Amygdala (tissue), 56 donors: ENCODE data around the gene KLF3.

ENCODE experiments used
- DNase-seq, 56 donors: peaks; one replicate each; lab custom pipeline; 2025; lab: John Stamatoyannopoulos, UW

KLF3 gene

DNA sequence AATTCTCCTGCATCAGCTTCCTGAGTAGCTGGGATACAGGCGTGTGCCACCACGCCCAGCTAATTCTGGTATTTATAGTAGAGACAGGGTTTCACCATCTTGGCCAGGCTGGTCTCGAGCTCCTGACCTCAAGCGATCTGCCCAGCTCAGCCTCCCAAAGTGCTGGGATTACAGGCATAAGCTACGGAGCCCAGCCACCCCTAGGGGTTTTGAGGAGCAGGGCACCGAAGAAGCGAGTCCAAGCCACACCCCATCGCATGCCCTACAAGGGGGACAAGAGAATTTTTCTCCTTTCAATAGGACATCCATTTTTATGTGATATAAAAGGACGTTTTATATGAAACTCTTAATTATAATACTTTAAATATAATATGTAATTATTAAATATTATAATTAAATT lies 13.9 kb upstream of the KLF3 start:
- no peak for DNase-seq

DNA sequence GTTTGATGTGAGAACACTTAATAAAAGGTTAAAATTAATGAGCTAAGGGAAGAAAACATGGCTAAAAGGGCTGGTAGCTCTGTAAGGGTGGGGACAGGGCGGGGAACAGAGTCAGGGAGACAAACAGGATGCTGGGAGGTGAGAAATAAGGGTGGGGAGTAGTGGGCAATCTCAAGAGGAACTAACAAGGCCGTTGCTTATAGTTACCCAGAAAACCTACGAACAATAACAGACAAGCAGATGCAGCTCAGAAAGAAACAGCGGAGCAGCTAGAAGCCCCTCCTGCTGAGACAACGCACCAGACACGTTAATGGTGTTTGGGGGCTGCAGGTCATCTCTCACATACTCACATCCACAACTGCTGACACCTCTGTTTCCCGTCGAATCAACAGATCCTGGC lies 9.7 kb upstream of the KLF3 start:
- DNase-seq, result no peak

GRCh38 chr4:38656111-38656510 lies 7.9 kb upstream of the KLF3 start:
- DNase-seq, result no peak

DNA sequence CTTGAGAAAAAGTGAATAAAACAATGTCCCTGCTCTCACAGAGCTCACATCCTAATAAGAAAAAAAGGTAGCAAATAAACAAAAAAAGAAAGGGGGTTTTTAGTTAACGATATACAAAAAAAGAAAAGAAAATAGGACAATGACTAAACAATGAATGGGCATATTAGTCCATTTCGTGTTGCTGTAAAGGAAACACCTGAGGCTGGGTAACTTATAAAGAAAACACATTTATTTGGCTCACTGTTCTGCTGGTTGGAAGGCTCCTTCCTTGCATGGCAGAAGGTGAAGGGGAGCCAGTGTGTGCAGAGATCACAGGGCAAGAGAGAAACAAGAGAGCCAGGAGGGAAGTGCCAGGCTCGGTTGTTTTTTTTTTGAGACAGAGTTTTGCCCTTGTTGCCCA lies 4.7 kb upstream of the KLF3 start:
- no peak for DNase-seq

DNA sequence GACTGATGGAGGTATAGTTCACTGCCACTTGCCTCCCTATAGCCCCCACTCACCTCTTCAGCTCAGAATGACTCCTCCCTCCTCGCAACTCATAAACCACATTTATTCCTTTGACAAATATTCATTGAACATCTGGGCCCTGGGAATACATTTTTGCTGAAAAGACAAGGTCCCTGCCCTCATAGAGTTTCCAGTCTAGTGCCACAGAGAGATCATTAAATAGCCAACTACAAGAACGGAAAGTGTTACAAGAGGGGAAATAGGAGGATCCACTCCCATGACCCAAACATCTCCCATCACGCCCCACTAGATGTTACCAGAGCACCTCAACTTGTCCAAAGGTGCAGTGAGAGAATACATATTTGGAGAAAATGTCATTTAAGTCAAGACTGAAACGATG lies 3.2 kb upstream of the KLF3 start:
- no peak for DNase-seq

DNA sequence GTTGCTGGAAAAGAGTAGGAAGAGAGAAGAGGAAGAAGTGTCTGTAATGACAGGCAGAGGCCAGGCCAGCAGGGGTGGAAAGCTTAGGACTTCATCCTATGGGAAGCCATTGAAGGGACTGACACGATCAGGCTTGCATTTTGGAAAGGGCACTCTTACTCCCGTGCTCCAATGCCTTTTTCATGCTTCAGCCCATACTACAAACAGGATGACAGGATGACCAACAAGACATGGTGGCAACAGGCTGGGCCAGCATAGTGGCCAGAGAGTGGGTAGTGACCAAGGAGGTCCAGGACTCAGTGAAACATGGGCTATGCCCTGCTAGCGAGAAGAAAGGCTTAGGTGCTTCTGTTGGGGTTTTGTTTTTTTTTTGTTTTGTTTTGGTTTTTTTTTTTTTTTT lies 2.6 kb upstream of the KLF3 start:
- DNase-seq, result no peak

GRCh38 chr4:38662522-38663089 lies 1.4 kb upstream of the KLF3 start:
- DNase-seq, result no peak

DNA sequence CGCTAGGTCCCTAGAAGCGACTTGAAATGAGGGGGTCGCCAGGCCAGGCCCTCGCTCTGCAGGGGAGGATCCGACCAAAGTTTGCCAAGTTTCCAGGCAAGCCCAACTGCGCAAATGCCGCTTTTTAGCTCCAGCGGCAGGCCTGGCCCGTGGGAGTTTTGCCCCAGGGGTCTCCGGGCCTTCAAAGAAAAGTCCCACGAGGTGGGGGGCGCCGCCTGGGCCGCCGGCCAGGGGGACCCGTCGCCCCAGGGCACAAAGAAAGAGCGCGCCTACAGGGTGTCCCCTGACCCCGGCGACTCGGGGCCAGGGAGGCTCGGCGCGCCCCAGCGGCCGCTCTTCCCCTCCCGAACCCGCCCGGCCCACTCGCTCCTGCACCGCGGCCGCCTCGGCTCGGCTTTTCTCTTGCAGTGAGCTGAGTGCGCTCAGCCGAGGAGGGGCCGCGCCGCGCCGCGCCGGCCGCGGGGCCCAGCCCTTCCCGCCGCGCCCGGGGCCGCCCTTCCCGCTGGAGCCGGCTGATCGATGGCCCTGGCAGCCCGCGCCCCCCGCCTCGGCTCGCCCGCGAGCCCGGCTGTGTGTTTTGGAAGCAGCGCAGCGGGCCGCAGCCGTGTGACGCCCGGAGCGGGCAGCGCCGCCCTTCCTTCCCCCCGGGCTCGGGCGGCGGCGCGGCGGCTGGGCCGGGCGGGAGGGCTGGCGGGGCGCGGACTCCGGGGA lies 754 bp upstream of the KLF3 start:
- peak in 20 of 56 donors; percentile 54 to 97 (median 86) for DNase-seq

- peak in 46 of 56 donors; percentile 16 to 85 (median 60) for DNase-seq
These were observed 855 bp downstream of the KLF3 start for GRCh38 chr4:38664706-38665401.

GRCh38 chr4:38665551-38666411 lies 1.8 kb downstream of the KLF3 start:
- DNase-seq, result no peak

DNA sequence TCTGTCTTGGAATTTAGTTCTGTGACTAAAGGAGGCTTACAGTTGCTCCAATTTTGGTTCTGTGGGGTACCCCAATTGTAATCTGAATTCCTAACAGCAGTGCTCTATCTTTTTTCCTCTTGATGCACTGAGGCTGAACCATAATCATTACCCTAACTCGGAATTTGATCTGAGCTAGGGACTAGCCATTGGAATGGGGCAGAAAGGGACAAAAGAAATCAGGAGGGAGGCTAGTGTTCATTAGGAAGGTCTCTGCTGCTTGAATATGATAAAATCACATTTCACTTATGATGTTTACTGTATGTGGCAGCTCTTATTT lies 2.7 kb downstream of the KLF3 start:
- no peak for DNase-seq

- peak in 49 of 56 donors; percentile 10 to 84 (median 48) for DNase-seq
These were observed 3.3 kb downstream of the KLF3 start for GRCh38 chr4:38667085-38667893.

DNA sequence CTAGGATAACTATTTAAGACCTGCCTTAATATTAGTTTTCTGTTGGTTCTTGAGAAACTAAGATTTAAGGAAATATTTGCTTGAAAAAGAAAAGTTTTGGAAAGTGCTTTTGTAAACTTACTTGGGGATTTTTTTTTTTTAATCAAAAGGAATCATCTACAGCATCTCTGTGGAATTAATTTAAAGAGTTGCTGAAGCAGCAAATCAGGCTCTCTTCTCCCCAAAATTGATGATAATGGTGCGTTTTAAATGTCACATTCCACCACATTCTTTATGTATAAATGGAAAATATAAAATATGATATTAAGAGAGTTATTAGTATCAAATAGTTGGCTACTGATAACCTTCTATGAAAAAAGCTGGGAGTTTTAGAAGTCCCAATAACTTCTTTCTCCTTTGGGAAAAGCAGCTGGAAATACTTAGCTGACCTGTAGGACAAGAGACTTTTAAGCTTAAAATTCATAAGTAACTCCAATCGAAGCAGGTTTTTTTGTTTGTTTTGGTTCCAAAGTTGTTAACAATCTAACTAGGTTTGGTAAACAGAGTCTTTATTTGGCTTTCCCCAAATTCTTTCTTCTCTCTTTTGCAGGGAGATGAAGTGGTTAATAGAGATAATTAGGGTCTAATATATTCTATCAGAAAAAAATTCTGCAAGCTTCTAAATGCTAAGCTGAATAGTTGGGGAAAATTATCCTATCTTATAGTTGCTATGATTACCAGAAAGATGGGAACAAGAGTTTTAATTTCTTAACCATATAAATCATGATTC lies 4.4 kb downstream of the KLF3 start:
- DNase-seq, result no peak

DNA sequence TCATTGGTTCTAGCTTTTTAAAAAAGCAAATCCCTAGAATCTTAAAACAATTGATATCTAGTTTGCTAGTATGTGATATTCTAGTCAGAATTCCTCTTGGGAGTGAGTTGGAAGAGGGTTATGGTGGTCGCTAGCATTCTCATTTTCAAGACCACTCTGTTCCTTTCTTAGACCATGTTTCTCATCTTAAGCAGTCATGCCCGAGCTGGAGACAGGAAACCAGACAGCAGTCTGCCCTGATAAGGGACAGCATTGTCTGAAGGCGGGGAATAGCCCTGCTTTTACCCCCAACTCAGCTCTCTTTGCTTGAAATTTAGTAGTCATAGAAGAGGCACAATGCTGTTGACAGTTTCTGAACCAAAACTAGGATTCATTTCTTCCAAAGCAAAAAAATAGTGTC lies 5.2 kb downstream of the KLF3 start:
- DNase-seq, result no peak

DNA sequence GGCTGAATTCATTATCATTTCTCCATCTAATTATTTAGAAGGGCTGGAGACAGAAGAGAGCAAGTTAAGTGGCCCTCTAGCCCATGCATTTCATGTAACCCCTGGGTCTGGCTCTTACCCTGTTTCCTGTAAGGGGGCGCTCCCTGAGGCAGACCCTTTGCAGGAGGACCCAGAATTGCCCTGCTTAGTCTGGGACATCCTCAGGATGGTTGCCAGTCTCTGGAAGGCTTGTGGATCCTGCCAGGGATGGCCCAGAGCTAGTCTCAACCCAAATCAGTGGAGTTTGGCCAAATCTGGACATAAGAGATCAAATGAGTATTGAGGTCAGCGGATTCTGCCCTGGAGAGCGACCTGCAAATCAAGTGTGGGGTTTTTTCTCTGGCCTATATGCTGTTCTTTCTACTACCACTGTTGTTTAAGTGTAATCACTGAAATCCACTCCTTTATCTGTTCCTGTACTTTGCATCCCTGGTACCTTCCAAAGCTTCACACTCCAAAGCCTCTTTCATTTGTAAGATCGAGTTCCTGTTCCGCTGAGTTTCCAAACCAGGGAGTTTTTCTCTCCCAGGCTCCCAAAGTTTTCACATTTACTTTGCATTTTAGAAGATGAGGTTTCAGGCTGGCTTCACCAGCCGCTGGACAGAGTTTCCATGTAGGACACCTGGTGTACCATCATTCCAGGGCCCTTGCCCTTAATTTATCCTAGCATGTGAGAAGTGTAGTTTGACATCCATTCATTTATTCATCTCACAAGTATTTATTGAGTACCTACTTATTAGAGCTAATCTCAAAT lies 6.3 kb downstream of the KLF3 start:
- no peak for DNase-seq

- DNase-seq, result peak in 1 of 56 donors; percentile 10
These were observed 7.1 kb downstream of the KLF3 start for GRCh38 chr4:38670939-38671591.

GRCh38 chr4:38671592-38671940 lies 7.6 kb downstream of the KLF3 start:
- DNase-seq, result no peak

DNA sequence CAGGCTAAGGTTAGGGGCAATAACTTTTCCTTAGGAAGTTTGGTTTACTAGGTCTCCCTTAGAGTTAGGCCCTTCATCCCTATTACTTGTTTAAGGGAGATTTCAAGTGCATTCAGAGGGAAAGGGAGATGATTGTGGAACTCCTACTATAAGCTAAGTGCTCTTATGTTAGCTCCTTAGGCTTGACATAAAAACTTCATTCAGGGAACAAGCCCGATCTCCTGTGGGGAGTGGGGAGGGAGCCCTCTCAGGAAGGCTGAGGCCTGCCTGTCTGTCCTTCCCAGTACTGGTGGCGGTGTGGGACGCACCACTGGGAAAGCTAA lies 8.0 kb downstream of the KLF3 start:
- DNase-seq, result no peak
